Loucy (cell line): ENCODE measurements around the gene HES2.
"Not testable (repeated sequence)": the region's sequence is repeated elsewhere in the genome, so short reads cannot be mapped to it uniquely, and the experiment has no call there.

Experiments used
- H2AFZ ChIP-seq: fragments of 200-600 bp; sonication (generic); 2 replicates; pipeline ENCODE4 v1.6.0; 2016; ENCODE audit warnings: antibody characterized with exemption, mild to moderate bottlenecking, low read length, moderate library complexity
- H3F3A ChIP-seq: fragments of 200-600 bp; 2 replicates; pipeline ENCODE4 v1.6.0; 2016; ENCODE audit warnings: antibody characterized with exemption, low read depth, mild to moderate bottlenecking
- H3K27me3 ChIP-seq: fragments of 200-600 bp; sonication (generic); 2 replicates; pipeline ENCODE4 v1.6.1; 2014; ENCODE audit warnings: low read length, mild to moderate bottlenecking; ENCODE audit not compliant: insufficient read depth, poor library complexity, severe bottlenecking
- H3K36me3 ChIP-seq: fragments of 200-600 bp; sonication (generic); 2 replicates; pipeline ENCODE4 v1.6.1; 2016; ENCODE audit warnings: low read length; ENCODE audit not compliant: insufficient read depth
- H3K4me1 ChIP-seq: fragments of 200-600 bp; sonication (generic); 2 replicates; pipeline ENCODE4 v1.5.1; 2014; ENCODE audit warnings: low read length, mild to moderate bottlenecking; ENCODE audit not compliant: insufficient read depth, poor library complexity, severe bottlenecking
- H3K4me2 ChIP-seq: fragments of 200-600 bp; sonication (generic); 2 replicates; pipeline ENCODE4 v1.6.0; 2014; ENCODE audit warnings: antibody characterized with exemption, low read length, low read depth, mild to moderate bottlenecking; ENCODE audit not compliant: poor library complexity, severe bottlenecking
- H3K4me3 ChIP-seq: fragments of 200-600 bp; sonication (generic); 2 replicates; pipeline ENCODE4 v1.5.1; 2014; ENCODE audit warnings: low read length, mild to moderate bottlenecking, mixed read lengths; ENCODE audit not compliant: poor library complexity, severe bottlenecking
- H3K79me2 ChIP-seq: fragments of 200-600 bp; sonication (generic); 2 replicates; pipeline ENCODE4 v1.6.1; 2014; ENCODE audit warnings: low read length; ENCODE audit not compliant: insufficient read depth
- H3K9ac ChIP-seq: fragments of 200-600 bp; sonication (generic); 2 replicates; pipeline ENCODE4 v1.6.0; 2014; ENCODE audit warnings: mild to moderate bottlenecking, low read depth, low read length, moderate library complexity; ENCODE audit not compliant: poor library complexity, severe bottlenecking
- H3K9me2 ChIP-seq: fragments of 200-600 bp; sonication (generic); replicated peaks from 2 replicates; pipeline ENCODE4 v1.6.1; 2016; ENCODE audit warnings: low read depth, low read length, mixed read lengths
- H3K9me3 ChIP-seq: fragments of 200-600 bp; sonication (generic); 2 replicates; pipeline ENCODE4 v1.6.1; 2014; ENCODE audit warnings: mild to moderate bottlenecking, antibody characterized with exemption, low read length, low read depth; ENCODE audit not compliant: insufficient read depth
- H4K20me1 ChIP-seq: fragments of 200-600 bp; sonication (generic); 2 replicates; pipeline ENCODE4 v1.6.0; 2014; ENCODE audit warnings: antibody characterized with exemption, low read length, mild to moderate bottlenecking; ENCODE audit not compliant: insufficient read depth, poor library complexity, severe bottlenecking
- EZH2phosphoT487 ChIP-seq: fragments of 200-600 bp; IDR thresholded peaks from 2 replicates; pipeline ENCODE4 v1.6.1; 2018; ENCODE audit warnings: antibody characterized with exemption, mild to moderate bottlenecking, moderate library complexity, borderline replicate concordance
- TF ChIP-seq, protein P1 (sequence below): fragments of 200-600 bp; sonication (generic); conservative IDR thresholded peaks from 2 replicates; pipeline ENCODE4 v1.5.1; 2014; ENCODE audit warnings: mild to moderate bottlenecking, antibody characterized with exemption, low read length

The HES2 gene

DNA sequence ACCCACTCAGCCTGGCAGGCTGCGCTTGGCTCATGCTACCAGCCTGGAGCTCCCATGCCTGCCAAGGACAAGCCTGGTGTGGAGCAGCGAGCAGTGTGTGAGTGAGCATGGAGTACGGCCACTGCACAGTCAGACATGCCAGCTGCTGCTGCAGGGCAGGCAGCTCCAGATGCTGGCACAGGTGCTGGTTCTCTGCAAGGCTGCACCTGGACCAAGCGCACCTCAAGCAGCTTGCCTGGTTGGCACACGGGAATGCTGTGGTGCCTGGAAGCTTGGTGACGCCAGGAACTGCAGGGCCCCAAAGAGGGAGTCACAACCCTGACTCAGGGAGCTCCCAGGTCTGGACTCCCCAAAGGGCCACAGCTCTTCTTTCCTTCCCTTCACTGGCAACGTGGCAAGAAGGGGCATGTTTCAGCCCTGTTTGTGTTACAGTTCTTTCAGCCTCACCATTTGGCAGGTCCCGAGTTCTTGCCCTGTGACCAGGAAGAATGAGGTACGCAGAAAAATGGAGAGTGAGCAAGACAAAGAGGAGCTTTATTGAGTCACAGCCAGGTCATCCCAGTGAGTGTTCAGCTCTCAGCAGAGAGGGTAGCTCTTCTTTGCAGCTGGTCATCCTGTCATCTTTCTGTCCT lies 52.2 kb downstream of the HES2 start:
- Histone ChIP-seq H3K27me3 (no peaks in the 10 kb centered on the region), H3K9me3 (peaks cover 8% of the 10 kb centered on the region; the same call in 1 of the 2 replicates), H3K4me3 (no peak overlapping the region), H3K4me1 (no peaks in the 10 kb centered on the region), H3F3A (no peaks in the 10 kb centered on the region; the same call in 1 of the 2 replicates), H3K9ac (no peak overlapping the region), H4K20me1 (no peaks in the 10 kb centered on the region), H3K79me2 (peaks cover 21% of the 10 kb centered on the region; the same call in 1 of the 2 replicates), H3K36me3 (peaks cover 6% of the 10 kb centered on the region; the same call in 1 of the 2 replicates), H2AFZ (no peak overlapping the region), H3K9me2 (no peaks in the 10 kb centered on the region), H3K4me2 (no peak overlapping the region)
- TF ChIP-seq, protein P1, sequence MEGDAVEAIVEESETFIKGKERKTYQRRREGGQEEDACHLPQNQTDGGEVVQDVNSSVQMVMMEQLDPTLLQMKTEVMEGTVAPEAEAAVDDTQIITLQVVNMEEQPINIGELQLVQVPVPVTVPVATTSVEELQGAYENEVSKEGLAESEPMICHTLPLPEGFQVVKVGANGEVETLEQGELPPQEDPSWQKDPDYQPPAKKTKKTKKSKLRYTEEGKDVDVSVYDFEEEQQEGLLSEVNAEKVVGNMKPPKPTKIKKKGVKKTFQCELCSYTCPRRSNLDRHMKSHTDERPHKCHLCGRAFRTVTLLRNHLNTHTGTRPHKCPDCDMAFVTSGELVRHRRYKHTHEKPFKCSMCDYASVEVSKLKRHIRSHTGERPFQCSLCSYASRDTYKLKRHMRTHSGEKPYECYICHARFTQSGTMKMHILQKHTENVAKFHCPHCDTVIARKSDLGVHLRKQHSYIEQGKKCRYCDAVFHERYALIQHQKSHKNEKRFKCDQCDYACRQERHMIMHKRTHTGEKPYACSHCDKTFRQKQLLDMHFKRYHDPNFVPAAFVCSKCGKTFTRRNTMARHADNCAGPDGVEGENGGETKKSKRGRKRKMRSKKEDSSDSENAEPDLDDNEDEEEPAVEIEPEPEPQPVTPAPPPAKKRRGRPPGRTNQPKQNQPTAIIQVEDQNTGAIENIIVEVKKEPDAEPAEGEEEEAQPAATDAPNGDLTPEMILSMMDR, result no peak
- TF ChIP-seq EZH2phosphoT487, result no peak

DNA sequence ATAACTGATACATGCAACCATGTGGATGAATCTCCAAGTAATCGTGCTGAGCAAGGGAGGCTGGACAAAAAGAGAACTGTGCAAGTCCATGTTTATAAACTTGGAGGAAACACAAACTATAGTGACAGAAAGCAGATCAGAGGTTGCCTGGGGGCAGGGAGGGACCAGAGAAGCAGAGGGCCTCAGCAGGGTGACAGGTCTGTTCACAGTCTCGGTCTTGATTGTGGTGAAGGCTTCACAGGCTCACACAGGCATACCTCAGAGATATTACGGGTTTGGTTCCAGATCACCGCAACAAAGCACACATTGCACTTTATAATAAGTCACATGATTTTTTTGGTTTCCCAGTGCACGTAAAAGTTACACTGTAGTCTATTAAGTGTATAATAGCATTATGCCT lies 54.7 kb downstream of the HES2 start:
- H4K20me1 ChIP-seq, result no peaks in the 10 kb centered on the region
- H3K4me2 ChIP-seq, result no peak overlapping the region
- H3K9ac ChIP-seq, result no peak overlapping the region
- peaks cover 26% of the 10 kb centered on the region for H3K79me2 ChIP-seq
- TF ChIP-seq EZH2phosphoT487, result no peak
- TF ChIP-seq, protein P1, result no peak
- peaks cover 6% of the 10 kb centered on the region; the same call in 1 of the 2 replicates for H3K36me3 ChIP-seq
- H3K4me1 ChIP-seq, result peaks cover 4% of the 10 kb centered on the region
- no peaks in the 10 kb centered on the region for H3K9me2 ChIP-seq
- peaks cover 8% of the 10 kb centered on the region; the same call in 1 of the 2 replicates for H3K9me3 ChIP-seq
- no peaks in the 10 kb centered on the region for H3K27me3 ChIP-seq
- no peaks in the 10 kb centered on the region; the same call in 1 of the 2 replicates for H3F3A ChIP-seq
- H2AFZ ChIP-seq, result no peak overlapping the region
- H3K4me3 ChIP-seq, result no peak overlapping the region

DNA sequence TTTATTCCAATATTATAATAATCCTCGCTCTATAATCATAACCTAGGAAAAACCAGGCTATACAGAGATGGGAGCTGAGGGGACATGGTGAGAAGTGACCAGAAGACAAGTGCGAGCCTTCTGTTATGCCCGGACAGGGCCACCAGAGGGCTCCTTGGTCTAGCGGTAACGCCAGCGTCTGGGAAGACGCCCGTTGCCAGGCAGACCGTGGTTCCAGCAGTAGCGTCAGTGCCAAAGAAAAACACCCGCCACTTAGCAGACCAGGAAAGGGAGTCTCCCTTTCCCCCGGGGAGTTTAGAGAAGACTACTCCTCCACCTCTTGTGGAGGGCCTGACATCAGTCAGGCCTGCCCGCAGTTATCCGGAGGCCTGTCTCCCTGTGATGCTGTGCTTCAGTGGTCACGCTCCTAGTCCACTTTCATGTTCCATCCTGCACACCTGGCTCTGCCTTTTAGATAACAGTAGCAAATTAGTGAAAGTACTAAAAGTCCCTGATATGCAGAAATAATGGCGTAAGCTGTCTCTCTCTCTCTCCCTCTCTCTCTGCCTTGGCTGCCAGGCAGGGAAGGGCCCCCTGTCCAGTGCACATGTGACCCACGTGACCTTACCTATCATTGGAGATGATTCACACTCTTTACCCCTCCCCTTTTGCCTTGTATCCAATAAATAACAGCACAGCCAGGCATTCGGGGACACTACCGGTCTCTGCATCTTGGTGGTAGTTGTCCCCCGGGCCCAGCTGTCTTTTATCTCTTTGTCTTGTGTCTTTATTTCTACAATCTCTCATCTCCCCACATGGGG lies 56.4 kb downstream of the HES2 start:
- H3K4me1 ChIP-seq, result peaks cover 22% of the 10 kb centered on the region
- not testable (repeated sequence) for H3K9ac ChIP-seq, H3K27me3 ChIP-seq, H4K20me1 ChIP-seq, H3K4me2 ChIP-seq, H3K9me2 ChIP-seq, H3K4me3 ChIP-seq, H3K9me3 ChIP-seq, H2AFZ ChIP-seq, H3K36me3 ChIP-seq, H3F3A ChIP-seq
- peaks cover 39% of the 10 kb centered on the region for H3K79me2 ChIP-seq
- TF ChIP-seq, protein P1, result peak; percentile 31
